ENCODE results near the gene RAB19. TPM values are rescaled to one million over a fixed set of nuclear protein-coding genes. Genes with fewer than 3 reads are reported as not detected.

RAB19 gene
- total and polyA plus RNA-seq, 10 of the 15 experiments (the other 5 are each of a cell fraction or from before 2014, with no cell fraction given) = 0.14 to 1.0 (median 0.23) TPM; not detected in 5

DNA sequence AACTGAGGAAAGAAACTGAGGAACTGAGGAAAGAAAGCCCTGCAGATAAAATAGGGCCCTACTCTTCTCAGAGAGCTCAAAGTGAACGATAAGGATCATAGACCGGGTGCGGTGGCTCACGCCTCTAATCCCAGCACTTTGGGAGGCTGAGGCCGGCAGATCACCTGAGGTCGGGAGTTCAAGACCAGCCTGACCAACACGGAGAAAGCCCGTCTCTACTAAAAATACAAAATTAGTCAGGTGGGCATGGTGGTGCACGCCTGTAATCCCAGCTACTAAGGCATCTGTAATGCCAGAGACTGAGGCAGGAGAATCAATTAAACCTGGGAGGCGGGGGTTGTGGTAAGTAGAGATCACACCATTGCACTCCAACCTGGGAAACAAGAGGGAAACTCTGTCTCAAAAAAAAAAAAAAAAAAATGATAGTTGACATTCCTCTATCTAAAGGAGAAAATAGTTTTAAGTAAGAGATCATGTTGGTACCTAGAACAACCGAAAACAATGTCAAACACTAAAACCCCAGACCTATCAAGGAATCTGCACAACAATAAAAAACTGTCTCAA, 72.9 kb downstream of the RAB19 start:
- ChIA-PET POLR2A (interaction anchor here (0.7 kb wide), 1 partner anchor 1356 kb away, joined by 6 read pairs; no protein-coding TSS in a partner anchor), CTCF (interaction anchor here (0.5 to 5.2 kb wide), 17 partner anchors 9 to 538 kb away, joined by 3 to 67 read pairs (median 3); partner anchors contain the start of gene MRPS33), RAD21 (ENCODE audit: unreplicated experiment) (interaction anchor here (0.7 to 2.0 kb wide), 14 partner anchors 12 to 983 kb away, joined by 3 to 13 read pairs (median 3); no protein-coding TSS in a partner anchor), SMC1A (ENCODE audit: uncharacterized antibody, unreplicated experiment) (interaction anchor here (0.6 to 3.9 kb wide), 8 partner anchors 16 to 875 kb away, joined by 3 to 27 read pairs (median 3); no protein-coding TSS in a partner anchor)
- no peak for FAIRE-seq
- no peaks in the 10 kb centered on the region for H3K27me3 ChIP-seq (replicated peaks in 1 of 2; ENCODE audit: control insufficient read depth in 2 of 2, insufficient read depth in 2 of 2, low read length in 1 of 2)
- peak overlapping the region; percentile 90 for H3K4me2 ChIP-seq (ENCODE audit: control insufficient read depth, insufficient read depth)
- H3K27ac ChIP-seq (ENCODE audit: control insufficient read depth, insufficient read depth) = peak overlapping the region; percentile 44; the same call in 1 of the 2 replicates
- H3K4me1 ChIP-seq (ENCODE audit: control insufficient read depth, insufficient read depth, low read length) = peaks cover 13% of the 10 kb centered on the region
- peaks cover 4% of the 10 kb centered on the region for H4K20me1 ChIP-seq (ENCODE audit: control insufficient read depth, insufficient read depth)
- no peaks in the 10 kb centered on the region for H3K36me3 ChIP-seq (ENCODE audit: control insufficient read depth in 2 of 2, insufficient read depth in 2 of 2, low read length in 1 of 2)
- DNase-seq (ENCODE audit: low read depth, low spot score) = no peak
- H2AFZ ChIP-seq (ENCODE audit: control insufficient read depth, low read depth, low read length) = no peak overlapping the region
- in situ Hi-C loops (cut with MboI) = no loop called here
- 50% methylated on average over 11 of the region's 11 CpGs for WGBS (ENCODE audit: insufficient coverage, insufficient replicate concordance, low lambda C conversion rate, missing lambda C conversion rate)
- H3K4me3 ChIP-seq = peak overlapping the region; percentile 98; the same call in 1 of the 2 replicates
- peak overlapping the region; percentile 2; the same call in 1 of the 2 replicates for H3K9ac ChIP-seq (ENCODE audit: control insufficient read depth, insufficient read depth, low read length)
- no peak for ATAC-seq
- peaks cover 53% of the 10 kb centered on the region for H3K79me2 ChIP-seq (ENCODE audit: control insufficient read depth, insufficient read depth, low read length)
- intact Hi-C loops (cut with micrococcal nuclease; ENCODE audit: unreplicated experiment) = loop anchor here (1.0 to 5.0 kb wide), 3 partner anchors 17 to 536 kb away; partner anchors contain the start of genes KDM7A and MRPS33
- TF ChIP-seq POLR2A (IDR thresholded peaks at IDR 0.05; ENCODE audit: low read depth, low read length) (no peak), SUZ12 (IDR thresholded peaks at IDR 0.05; ENCODE audit: unreplicated experiment) (no peak), NRF1 (conservative IDR thresholded peaks at IDR 0.05; ENCODE audit: low read depth, low read length) (no peak), SPI1 (IDR thresholded peaks at IDR 0.05; ENCODE audit: borderline replicate concordance, insufficient read depth, low read depth, low read length) (no peak), SIX5 (IDR thresholded peaks at IDR 0.05; ENCODE audit: low read depth, low read length, severe bottlenecking) (no peak), CBFB (IDR thresholded peaks at IDR 0.05; ENCODE audit: low read depth) (no peak), CREB1 (IDR thresholded peaks at IDR 0.05; ENCODE audit: low read depth) (no peak), HDAC6 (IDR thresholded peaks at IDR 0.05; ENCODE audit: unreplicated experiment) (no peak), SREBF2 (IDR thresholded peaks at IDR 0.05; ENCODE audit: low read length) (no peak), MTA3 (IDR thresholded peaks at IDR 0.05; ENCODE audit: borderline replicate concordance, low read length) (no peak), GABPA (IDR thresholded peaks at IDR 0.05; ENCODE audit: low read depth) (no peak), KAT2A (conservative IDR thresholded peaks at IDR 0.05; ENCODE audit: control insufficient read depth, low read depth, low read length) (no peak), NR2C2 (IDR thresholded peaks at IDR 0.05; ENCODE audit: borderline replicate concordance, control insufficient read depth, insufficient read length, low read depth) (no peak), ZZZ3 (IDR thresholded peaks at IDR 0.05; ENCODE audit: control insufficient read depth, insufficient read length, low read depth) (no peak), MTA2 (IDR thresholded peaks at IDR 0.05; ENCODE audit: low read depth) (no peak)
- TF ChIP-seq, protein P1, sequence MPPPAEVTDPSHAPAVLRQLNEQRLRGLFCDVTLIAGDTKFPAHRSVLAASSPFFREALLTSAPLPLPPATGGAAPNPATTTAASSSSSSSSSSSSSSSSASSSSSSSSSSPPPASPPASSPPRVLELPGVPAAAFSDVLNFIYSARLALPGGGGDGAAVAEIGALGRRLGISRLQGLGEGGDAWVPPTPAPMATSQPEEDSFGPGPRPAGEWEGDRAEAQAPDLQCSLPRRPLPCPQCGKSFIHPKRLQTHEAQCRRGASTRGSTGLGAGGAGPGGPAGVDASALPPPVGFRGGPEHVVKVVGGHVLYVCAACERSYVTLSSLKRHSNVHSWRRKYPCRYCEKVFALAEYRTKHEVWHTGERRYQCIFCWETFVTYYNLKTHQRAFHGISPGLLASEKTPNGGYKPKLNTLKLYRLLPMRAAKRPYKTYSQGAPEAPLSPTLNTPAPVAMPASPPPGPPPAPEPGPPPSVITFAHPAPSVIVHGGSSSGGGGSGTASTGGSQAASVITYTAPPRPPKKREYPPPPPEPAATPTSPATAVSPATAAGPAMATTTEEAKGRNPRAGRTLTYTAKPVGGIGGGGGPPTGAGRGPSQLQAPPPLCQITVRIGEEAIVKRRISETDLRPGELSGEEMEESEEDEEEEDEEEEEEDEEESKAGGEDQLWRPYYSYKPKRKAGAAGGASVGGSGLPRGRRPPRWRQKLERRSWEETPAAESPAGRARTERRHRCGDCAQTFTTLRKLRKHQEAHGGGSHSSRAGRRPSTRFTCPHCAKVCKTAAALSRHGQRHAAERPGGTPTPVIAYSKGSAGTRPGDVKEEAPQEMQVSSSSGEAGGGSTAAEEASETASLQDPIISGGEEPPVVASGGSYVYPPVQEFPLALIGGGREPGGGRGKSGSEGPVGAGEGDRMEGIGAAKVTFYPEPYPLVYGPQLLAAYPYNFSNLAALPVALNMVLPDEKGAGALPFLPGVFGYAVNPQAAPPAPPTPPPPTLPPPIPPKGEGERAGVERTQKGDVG (CRISPR knock-in tag; IDR thresholded peaks at IDR 0.05) = no peak
- H3K9me3 ChIP-seq (replicated peaks; ENCODE audit: control insufficient read depth, insufficient read depth, low read length) = no peaks in the 10 kb centered on the region
- BruUV-seq (replicated peaks) = no TSS peak
